Endothelial cell of umbilical vein (primary cell): ENCODE results near the gene SH3D19. TPM values are rescaled to one million over a fixed set of nuclear protein-coding genes. Genes with fewer than 3 reads are reported as not detected.

Experiments used
- BruUV-seq: library from RNA; stranded (reverse); fragments of 400-500 nt; replicated peaks from 2 replicates; lab custom pipeline; 2021; lab: Mats Ljungman, UMichigan
- CTCF ChIA-PET: fragments of 300-600, 350-600 bp; sonication (Branson Sonifier 250); formaldehyde crosslinking; loops from one replicate; lab custom pipeline; 2021; ENCODE audit warnings: antibody characterized with exemption, inconsistent platforms; lab: Charles Lee
- POLR2A ChIA-PET: fragments of 300-600, 350-600 bp; sonication (Branson Sonifier 250); formaldehyde crosslinking; loops from one replicate; lab custom pipeline; 2021; ENCODE audit warnings: antibody characterized with exemption, inconsistent platforms; lab: Charles Lee
- DNase-seq: peaks from one replicate; pipeline ENCODE4 v3.0.0-alpha.2; 2011; ENCODE audit warnings: low read depth, low spot score
- FAIRE-seq: peaks from 2 replicates; lab custom pipeline; 2011; peaks lifted over from hg19 to GRCh38; lab: Jason Lieb, UNC
- H2AFZ ChIP-seq: 2 replicates; pipeline ENCODE4 v1.6.0; 2012; ENCODE audit warnings: low read depth, low read length, control low read depth, inconsistent platforms
- H3K27ac ChIP-seq: 2 replicates; pipeline ENCODE4 v1.5.1; 2011; ENCODE audit warnings: low read depth, mild to moderate bottlenecking, control low read depth, low read length, moderate library complexity; ENCODE audit not compliant: insufficient read depth
- H3K27me3 ChIP-seq, 2 experiments: 2 replicates each; pipeline versions ENCODE4 v1.6.0 to v1.6.1; 2011; ENCODE audit warnings: low read length in 2 of 2, mixed read lengths in 1 of 2; ENCODE audit not compliant: control insufficient read depth in 2 of 2, insufficient read depth in 2 of 2
- H3K36me3 ChIP-seq, 2 experiments: 2 replicates in 1 of 2; 3 replicates in 1 of 2; pipeline ENCODE4 v1.5.1; 2011; ENCODE audit warnings: low read length in 2 of 2, mild to moderate bottlenecking in 1 of 2, moderate library complexity in 1 of 2; ENCODE audit not compliant: control insufficient read depth in 2 of 2, insufficient read depth in 2 of 2; ENCODE audit errors: extremely low read depth in 1 of 2
- H3K4me1 ChIP-seq: 3 replicates; pipeline ENCODE4 v1.5.1; 2011; ENCODE audit warnings: mild to moderate bottlenecking, low read length; ENCODE audit not compliant: control insufficient read depth, insufficient read depth; ENCODE audit errors: extremely low read depth
- H3K4me2 ChIP-seq: 2 replicates; pipeline ENCODE4 v1.6.1; 2011; ENCODE audit warnings: low read length, control low read depth, mixed read lengths; ENCODE audit not compliant: insufficient read depth
- H3K4me3 ChIP-seq, 3 experiments: fragments of 200-600 bp in 1 of 3; sonication (generic), shearing (Covaris generic) in 1 of 3; replicated peaks in 1 of 3; 2 replicates each; pipeline ENCODE4 v1.5.1; 2011 to 2016; ENCODE audit warnings: control low read depth in 3 of 3, low read length in 3 of 3, mild to moderate bottlenecking in 2 of 3, inconsistent platforms in 1 of 3, low read depth in 1 of 3, moderate library complexity in 1 of 3; ENCODE audit not compliant: insufficient read depth in 1 of 3
- H3K79me2 ChIP-seq: 2 replicates; pipeline ENCODE4 v1.6.0; 2012; ENCODE audit warnings: low read length, inconsistent platforms; ENCODE audit not compliant: control insufficient read depth, insufficient read depth
- H3K9ac ChIP-seq: replicated peaks from 2 replicates; pipeline ENCODE3; 2011; ENCODE audit warnings: low read length, control low read depth; ENCODE audit not compliant: insufficient read depth; ENCODE audit errors: extremely low read depth
- H3K9me1 ChIP-seq: replicated peaks from 3 replicates; pipeline ENCODE4 v1.6.0; 2011; ENCODE audit warnings: mild to moderate bottlenecking, low read length; ENCODE audit not compliant: control insufficient read depth, insufficient read depth; ENCODE audit errors: extremely low read depth
- H3K9me3 ChIP-seq: replicated peaks from 2 replicates; pipeline ENCODE4 v1.5.1; 2012; ENCODE audit warnings: low read length, inconsistent platforms; ENCODE audit not compliant: control insufficient read depth, insufficient read depth
- H4K20me1 ChIP-seq: replicated peaks from 2 replicates; pipeline ENCODE3; 2011; ENCODE audit warnings: mild to moderate bottlenecking, low read length; ENCODE audit not compliant: control insufficient read depth, insufficient read depth; ENCODE audit errors: extremely low read depth
- FOS ChIP-seq: IDR thresholded peaks from 2 replicates; pipeline ENCODE4 v1.6.1; 2011; ENCODE audit warnings: mild to moderate bottlenecking, low read length, moderate library complexity, borderline replicate concordance; ENCODE audit not compliant: insufficient read depth
- GATA2 ChIP-seq: IDR thresholded peaks from 2 replicates; pipeline ENCODE4 v1.7.0; 2011; ENCODE audit warnings: low read depth, mild to moderate bottlenecking, moderate library complexity, mixed read lengths, low read length; ENCODE audit not compliant: insufficient read length, insufficient read depth
- MYC ChIP-seq: IDR thresholded peaks from one replicate; pipeline ENCODE4 v1.6.1; 2011; ENCODE audit warnings: mild to moderate bottlenecking, low read depth, low read length
- POLR2A ChIP-seq: IDR thresholded peaks from 2 replicates; pipeline ENCODE4 v1.6.1; 2012; ENCODE audit warnings: low read depth, mild to moderate bottlenecking, control low read depth, low read length
- dilution Hi-C: fragments of 300-500 bp; cut with MboI; formaldehyde crosslinking; loops from one replicate; pipeline ENCODE4 v1.15.0; 2019; ENCODE audit warnings: low sequenced_read_pairs; ENCODE audit not compliant: extremely low pct_ligation_motif_present
- intact Hi-C: fragments of 100-400 bp; cut with micrococcal nuclease; formaldehyde crosslinking; loops from one replicate; pipeline ENCODE4 v1.10.0; 2022
- polyA plus RNA-seq, 4 experiments: library from polyadenylated mRNA; depleted of rRNA in 3 of 4; stranded (reverse) in 3 of 4; unstranded in 1 of 4; fragments of >200 nt; gene quantifications; 2 replicates each; pipeline versions ENCODE4 v1.2.1 to v1.2.3, GENCODE V29; 2011 to 2012; ENCODE audit warnings: missing spikeins in 1 of 4
- total RNA-seq: library from RNA; stranded (reverse); gene quantifications from 2 replicates; pipeline ENCODE4 v1.2.3, GENCODE V29; 2021
- TF ChIP-seq, protein P1 (sequence below), 2 donors: IDR thresholded peaks; 1 replicate in 1 of 2; 2 replicates in 1 of 2; pipeline ENCODE4 v1.5.1; 2011; ENCODE audit warnings: low read length in 2 of 2, mild to moderate bottlenecking in 2 of 2, moderate library complexity in 2 of 2, control low read depth in 1 of 2, inconsistent platforms in 1 of 2, low read depth in 1 of 2; ENCODE audit not compliant: insufficient read depth in 1 of 2; ENCODE audit errors: extremely low read depth in 1 of 2

The SH3D19 gene
- total and polyA plus RNA-seq, 2 donors (not counting 3 experiments of a cell fraction or from before 2014, with no cell fraction given), result 37.5 to 92.8 TPM

DNA sequence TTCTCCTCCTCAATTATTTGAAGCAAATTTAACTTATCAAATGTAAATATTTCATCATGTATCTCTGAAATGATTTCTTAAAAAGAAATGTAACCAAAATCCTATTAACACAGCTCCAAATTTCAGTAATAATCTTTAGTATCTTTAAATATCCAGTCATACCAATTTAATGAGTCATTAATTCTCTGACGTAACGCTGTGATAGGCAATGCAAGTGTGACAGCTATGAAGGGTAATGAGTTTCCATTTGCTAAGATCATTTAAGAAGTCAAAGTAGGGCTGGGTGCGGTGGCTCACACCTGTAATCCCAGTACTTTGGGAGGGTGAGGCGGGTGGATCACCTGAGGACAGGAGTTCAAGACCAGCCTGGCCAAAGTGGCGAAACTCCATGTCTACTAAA lies 210.4 kb downstream of the SH3D19 start:
- dilution Hi-C loops (no loop called here), intact Hi-C loops (loop anchor here (5.0 kb wide), 1 partner anchor 647 kb away; the partner anchor contains the start of gene GATB)
- H3K9me3 ChIP-seq, result no peaks in the 10 kb centered on the region
- no peaks in the 10 kb centered on the region for H4K20me1 ChIP-seq
- POLR2A ChIA-PET, result interaction anchor here (0.7 kb wide), 1 partner anchor 15 kb away, joined by 6 read pairs; no protein-coding TSS in a partner anchor
- H3K27ac ChIP-seq, result no peak overlapping the region
- FAIRE-seq, result no peak
- peaks cover 3 to 13% of the 10 kb centered on the region in 2 experiments for H3K36me3 ChIP-seq
- no peaks in the 10 kb centered on the region for H3K9me1 ChIP-seq
- TF ChIP-seq FOS, result no peak
- H2AFZ ChIP-seq, result no peak overlapping the region
- H3K79me2 ChIP-seq, result no peaks in the 10 kb centered on the region
- BruUV-seq, result no TSS peak
- H3K9ac ChIP-seq, result no peak overlapping the region
- H3K4me2 ChIP-seq, result no peak overlapping the region
- H3K4me3 ChIP-seq, result no peak overlapping the region
- DNase-seq, result no peak
- CTCF ChIA-PET, result interaction anchor here (0.7 to 1.8 kb wide), 3 partner anchors 9 to 503 kb away, joined by 3 to 7 read pairs (median 3); no protein-coding TSS in a partner anchor
- H3K27me3 ChIP-seq, result no peaks in the 10 kb centered on the region
- H3K4me1 ChIP-seq, result no peaks in the 10 kb centered on the region

DNA sequence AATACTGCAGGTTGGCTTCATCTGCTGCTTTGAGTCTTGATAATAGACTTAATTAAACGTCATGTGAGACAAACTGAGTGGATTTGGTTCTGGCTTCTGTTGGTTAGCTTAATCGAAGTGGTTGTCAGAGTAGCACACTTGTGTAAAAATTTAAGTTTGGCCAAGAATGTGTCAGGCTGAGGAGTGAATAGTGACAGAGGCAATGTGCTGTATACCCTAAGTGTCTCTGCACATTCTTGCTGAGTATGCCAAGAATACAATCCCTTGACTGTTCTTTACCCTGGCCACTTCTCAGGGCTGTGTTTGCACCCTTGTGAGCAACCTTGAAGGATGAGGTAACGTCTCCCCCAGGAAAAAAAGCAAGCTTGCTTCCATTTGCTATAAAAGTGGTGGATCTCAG lies 211.1 kb downstream of the SH3D19 start:
- H3K4me1 ChIP-seq, result no peaks in the 10 kb centered on the region
- no peaks in the 10 kb centered on the region for H3K9me3 ChIP-seq
- H4K20me1 ChIP-seq, result no peaks in the 10 kb centered on the region
- no peak overlapping the region for H3K4me3 ChIP-seq
- no peak overlapping the region for H3K27ac ChIP-seq
- H3K9me1 ChIP-seq, result no peaks in the 10 kb centered on the region
- H3K79me2 ChIP-seq, result no peaks in the 10 kb centered on the region
- no peaks in the 10 kb centered on the region for H3K27me3 ChIP-seq
- intact Hi-C loops (no loop called here), dilution Hi-C loops (no loop called here)
- no peak overlapping the region for H2AFZ ChIP-seq
- no peak for DNase-seq
- no TSS peak for BruUV-seq
- ChIA-PET POLR2A (no interaction called here), CTCF (interaction anchor here (1.0 to 1.8 kb wide), 2 partner anchors 9 to 490 kb away, joined by 3 to 7 read pairs; no protein-coding TSS in a partner anchor)
- H3K36me3 ChIP-seq, result peaks cover 0 to 13% of the 10 kb centered on the region in 2 experiments
- H3K4me2 ChIP-seq, result no peak overlapping the region
- FAIRE-seq, result no peak
- no peak for TF ChIP-seq MYC
- TF ChIP-seq GATA2, result no peak
- TF ChIP-seq POLR2A, result no peak
- TF ChIP-seq, protein P1, sequence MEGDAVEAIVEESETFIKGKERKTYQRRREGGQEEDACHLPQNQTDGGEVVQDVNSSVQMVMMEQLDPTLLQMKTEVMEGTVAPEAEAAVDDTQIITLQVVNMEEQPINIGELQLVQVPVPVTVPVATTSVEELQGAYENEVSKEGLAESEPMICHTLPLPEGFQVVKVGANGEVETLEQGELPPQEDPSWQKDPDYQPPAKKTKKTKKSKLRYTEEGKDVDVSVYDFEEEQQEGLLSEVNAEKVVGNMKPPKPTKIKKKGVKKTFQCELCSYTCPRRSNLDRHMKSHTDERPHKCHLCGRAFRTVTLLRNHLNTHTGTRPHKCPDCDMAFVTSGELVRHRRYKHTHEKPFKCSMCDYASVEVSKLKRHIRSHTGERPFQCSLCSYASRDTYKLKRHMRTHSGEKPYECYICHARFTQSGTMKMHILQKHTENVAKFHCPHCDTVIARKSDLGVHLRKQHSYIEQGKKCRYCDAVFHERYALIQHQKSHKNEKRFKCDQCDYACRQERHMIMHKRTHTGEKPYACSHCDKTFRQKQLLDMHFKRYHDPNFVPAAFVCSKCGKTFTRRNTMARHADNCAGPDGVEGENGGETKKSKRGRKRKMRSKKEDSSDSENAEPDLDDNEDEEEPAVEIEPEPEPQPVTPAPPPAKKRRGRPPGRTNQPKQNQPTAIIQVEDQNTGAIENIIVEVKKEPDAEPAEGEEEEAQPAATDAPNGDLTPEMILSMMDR (IDR thresholded peaks at IDR 0.05; ENCODE audit: extremely low read depth in 1 of 2, insufficient read depth in 1 of 2, low read depth in 1 of 2, low read length in 2 of 2), result no peak
- no peak overlapping the region for H3K9ac ChIP-seq
